HG02943 (cell line): Measurements from ENCODE around the gene PCDHB15.
"Not testable (repeated sequence)": the region's sequence is repeated elsewhere in the genome, so short reads cannot be mapped to it uniquely, and the experiment has no call there.

Experiments used
- ATAC-seq: cut with Tn5 transposase; IDR thresholded peaks from one replicate; pipeline ENCODE4 v1.9.1; 2021; ENCODE audit warnings: mild to moderate bottlenecking, low read depth, moderate library complexity; ENCODE audit not compliant: unreplicated experiment

Gene PCDHB15

GRCh38 chr5:141246971-141247370 lies 1.8 kb downstream of the PCDHB15 start:
- ATAC-seq, result not testable (repeated sequence)

- ATAC-seq, result not testable (repeated sequence)
These were observed 2.2 kb downstream of the PCDHB15 start for GRCh38 chr5:141247434-141247833.

- ATAC-seq, result no peak
These were observed 5.4 kb downstream of the PCDHB15 start for GRCh38 chr5:141250576-141250975.

GRCh38 chr5:141258464-141258863 lies 13.3 kb downstream of the PCDHB15 start:
- no peak for ATAC-seq

GRCh38 chr5:141258948-141259347 lies 13.8 kb downstream of the PCDHB15 start:
- ATAC-seq, result no peak

- ATAC-seq, result no peak
These were observed 15.5 kb downstream of the PCDHB15 start for GRCh38 chr5:141260458-141261237.

- ATAC-seq, result no peak
These were observed 16.0 kb downstream of the PCDHB15 start for GRCh38 chr5:141261238-141261546.

- no peak for ATAC-seq
These were observed 24.0 kb downstream of the PCDHB15 start for GRCh38 chr5:141269195-141269594.

GRCh38 chr5:141272906-141273305 lies 27.7 kb downstream of the PCDHB15 start:
- no peak for ATAC-seq

- no peak for ATAC-seq
These were observed 53.2 kb downstream of the PCDHB15 start for GRCh38 chr5:141298376-141298775.
